UCSD-AML1 (cell line): ENCODE results near the gene TMEM164.

Experiments used
- DNase-seq: peaks from one replicate; lab custom pipeline; 2025; ENCODE audit not compliant: unreplicated experiment; lab: John Stamatoyannopoulos, UW

Gene TMEM164

GRCh38 chrX:110003167-110004156 lies 548 bp downstream of the TMEM164 start:
- peak; percentile 27 for DNase-seq

- no peak for DNase-seq
These were observed 1.3 kb downstream of the TMEM164 start for GRCh38 chrX:110004215-110004614.

- DNase-seq, result no peak
These were observed 1.9 kb downstream of the TMEM164 start for GRCh38 chrX:110004731-110005369.

GRCh38 chrX:110006161-110006560 lies 3.2 kb downstream of the TMEM164 start:
- no peak for DNase-seq

GRCh38 chrX:110006821-110007375 lies 4.0 kb downstream of the TMEM164 start:
- DNase-seq, result no peak

GRCh38 chrX:110008011-110008635 lies 5.2 kb downstream of the TMEM164 start:
- no peak for DNase-seq

GRCh38 chrX:110012818-110013485 lies 10.0 kb downstream of the TMEM164 start:
- no peak for DNase-seq

GRCh38 chrX:110013968-110014367 lies 11.1 kb downstream of the TMEM164 start:
- no peak for DNase-seq

GRCh38 chrX:110015032-110015431 lies 12.1 kb downstream of the TMEM164 start:
- DNase-seq, result no peak

GRCh38 chrX:110015915-110016314 lies 13.0 kb downstream of the TMEM164 start:
- DNase-seq, result no peak

- DNase-seq, result no peak
These were observed 17.6 kb downstream of the TMEM164 start for GRCh38 chrX:110020536-110020935.

GRCh38 chrX:110021258-110022022 lies 18.5 kb downstream of the TMEM164 start:
- DNase-seq, result no peak

- DNase-seq, result no peak
These were observed 19.9 kb downstream of the TMEM164 start for GRCh38 chrX:110022599-110023448.

GRCh38 chrX:110025395-110025794 lies 22.5 kb downstream of the TMEM164 start:
- DNase-seq, result no peak

- no peak for DNase-seq
These were observed 23.4 kb downstream of the TMEM164 start for GRCh38 chrX:110026099-110026844.

GRCh38 chrX:110032534-110033147 lies 29.7 kb downstream of the TMEM164 start:
- DNase-seq, result no peak

- DNase-seq, result no peak
These were observed 31.1 kb downstream of the TMEM164 start for GRCh38 chrX:110034036-110034435.
